BLaER1 (cell line): ENCODE results near the gene ROCK2.
A peak's percentile ranks its signal among the peaks of the same experiment; 100 is the strongest.

ENCODE experiments used
- H3K27ac ChIP-seq: shearing (Covaris generic); formaldehyde crosslinking; 2 replicates; pipeline ENCODE4 v1.8.1; 2022
- H3K27me3 ChIP-seq: shearing (Covaris generic); formaldehyde crosslinking; 2 replicates; pipeline ENCODE4 v1.8.1; 2022
- H3K36me3 ChIP-seq: shearing (Covaris generic); formaldehyde crosslinking; 2 replicates; pipeline ENCODE4 v1.8.1; 2022
- H3K4me1 ChIP-seq: shearing (Covaris generic); formaldehyde crosslinking; 2 replicates; pipeline ENCODE4 v1.8.1; 2022
- H3K4me2 ChIP-seq: shearing (Covaris generic); formaldehyde crosslinking; 2 replicates; pipeline ENCODE4 v1.8.1; 2022
- H3K4me3 ChIP-seq: shearing (Covaris generic); formaldehyde crosslinking; 2 replicates; pipeline ENCODE4 v1.8.1; 2022
- H3K9ac ChIP-seq: shearing (Covaris generic); formaldehyde crosslinking; 2 replicates; pipeline ENCODE4 v1.8.1; 2022
- H3K9me3 ChIP-seq: shearing (Covaris generic); formaldehyde crosslinking; 2 replicates; pipeline ENCODE4 v1.8.1; 2022
- H4K20me1 ChIP-seq: shearing (Covaris generic); formaldehyde crosslinking; 2 replicates; pipeline ENCODE4 v1.8.1; 2022
- Cebpa-rat ChIP-seq: shearing (Covaris generic); IDR thresholded peaks from 2 replicates; pipeline ENCODE4 v1.8.1; 2022

The ROCK2 gene

GRCh38 chr2:11344342-11344955 lies at the start of gene ROCK2:
Gene ROCK2, minus strand, starts transcription at chr2:11344636. Its CDS starts 500 bp downstream, at chr2:11344136.
- H3K9ac ChIP-seq, result peak within 1 kb of the TSS; percentile 96
- H3K4me2 ChIP-seq, result peak within 1 kb of the TSS; percentile 93
- TF ChIP-seq Cebpa-rat, result no peak
- no peaks in the 10 kb centered on the region for H3K27me3 ChIP-seq
- peaks cover 45% of the 10 kb centered on the region for H4K20me1 ChIP-seq
- no peaks in the 10 kb centered on the region for H3K36me3 ChIP-seq
- peaks cover 36% of the 10 kb centered on the region for H3K4me1 ChIP-seq
- peak within 1 kb of the TSS; percentile 96 for H3K27ac ChIP-seq
- H3K4me3 ChIP-seq, result peak within 1 kb of the TSS; percentile 88
- H3K9me3 ChIP-seq, result no peaks in the 10 kb centered on the region

GRCh38 chr2:11393711-11394236 lies 49.3 kb upstream of the ROCK2 start:
- Histone ChIP-seq H3K27me3 (no peaks in the 10 kb centered on the region), H3K4me3 (no peak overlapping the region), H3K4me2 (no peak overlapping the region), H3K9me3 (no peaks in the 10 kb centered on the region), H3K27ac (no peak overlapping the region), H3K36me3 (no peaks in the 10 kb centered on the region), H4K20me1 (no peaks in the 10 kb centered on the region), H3K4me1 (0 out of 2 replicates have a peak, but pooled peaks cover 5% of the 10 kb centered on the region), H3K9ac (no peak overlapping the region)
- no peak for TF ChIP-seq Cebpa-rat

GRCh38 chr2:11391942-11392266 lies 47.5 kb upstream of the ROCK2 start:
- H3K4me2 ChIP-seq, result 0 out of 2 replicates have a peak overlapping the region, but pooled peaks have one; percentile 6
- no peak overlapping the region for H3K27ac ChIP-seq
- no peak overlapping the region for H3K9ac ChIP-seq
- H3K27me3 ChIP-seq, result no peaks in the 10 kb centered on the region
- no peak for TF ChIP-seq Cebpa-rat
- H3K9me3 ChIP-seq, result no peaks in the 10 kb centered on the region
- no peaks in the 10 kb centered on the region for H4K20me1 ChIP-seq
- H3K4me1 ChIP-seq, result peaks cover 12% of the 10 kb centered on the region; the same call in 1 of the 2 replicates
- H3K4me3 ChIP-seq, result no peak overlapping the region
- no peaks in the 10 kb centered on the region for H3K36me3 ChIP-seq

- Histone ChIP-seq H3K4me2 (no peak overlapping the region), H3K4me1 (peaks cover 12% of the 10 kb centered on the region; the same call in 1 of the 2 replicates), H3K9ac (no peak overlapping the region), H3K27ac (no peak overlapping the region), H4K20me1 (no peaks in the 10 kb centered on the region), H3K9me3 (no peaks in the 10 kb centered on the region), H3K4me3 (no peak overlapping the region), H3K27me3 (no peaks in the 10 kb centered on the region), H3K36me3 (no peaks in the 10 kb centered on the region)
- TF ChIP-seq Cebpa-rat, result no peak
Observed at GRCh38 chr2:11390399-11390658, 45.9 kb upstream of the ROCK2 start.

- Histone ChIP-seq H3K36me3 (no peaks in the 10 kb centered on the region), H3K4me3 (no peak overlapping the region), H3K27me3 (no peaks in the 10 kb centered on the region), H3K4me1 (peaks cover 12% of the 10 kb centered on the region; the same call in 1 of the 2 replicates), H3K27ac (no peak overlapping the region), H3K9ac (no peak overlapping the region), H4K20me1 (no peaks in the 10 kb centered on the region), H3K4me2 (no peak overlapping the region), H3K9me3 (no peaks in the 10 kb centered on the region)
- TF ChIP-seq Cebpa-rat, result no peak
Observed at GRCh38 chr2:11389551-11390398, 45.3 kb upstream of the ROCK2 start.

- Histone ChIP-seq H3K9me3 (no peaks in the 10 kb centered on the region), H3K4me3 (no peak overlapping the region), H3K27ac (no peak overlapping the region), H4K20me1 (no peaks in the 10 kb centered on the region), H3K36me3 (no peaks in the 10 kb centered on the region), H3K4me1 (peaks cover 12% of the 10 kb centered on the region; the same call in 1 of the 2 replicates), H3K4me2 (no peak overlapping the region), H3K9ac (no peak overlapping the region), H3K27me3 (no peaks in the 10 kb centered on the region)
- TF ChIP-seq Cebpa-rat, result no peak
Observed at GRCh38 chr2:11389052-11389420, 44.6 kb upstream of the ROCK2 start.

- Histone ChIP-seq H3K4me3 (no peak overlapping the region), H3K36me3 (no peaks in the 10 kb centered on the region), H3K9me3 (no peaks in the 10 kb centered on the region), H3K27ac (no peak overlapping the region), H3K4me1 (peaks cover 12% of the 10 kb centered on the region; the same call in 1 of the 2 replicates), H3K9ac (no peak overlapping the region), H4K20me1 (no peaks in the 10 kb centered on the region), H3K27me3 (no peaks in the 10 kb centered on the region), H3K4me2 (peak overlapping the region; percentile 19; the same call in 1 of the 2 replicates)
- no peak for TF ChIP-seq Cebpa-rat
Observed at GRCh38 chr2:11388262-11389051, 44.0 kb upstream of the ROCK2 start.

- Histone ChIP-seq H3K9ac (no peak overlapping the region), H3K4me1 (peaks cover 12% of the 10 kb centered on the region; the same call in 1 of the 2 replicates), H3K36me3 (no peaks in the 10 kb centered on the region), H3K27me3 (no peaks in the 10 kb centered on the region), H3K27ac (no peak overlapping the region), H3K4me2 (peak overlapping the region; percentile 19; the same call in 1 of the 2 replicates), H4K20me1 (no peaks in the 10 kb centered on the region), H3K9me3 (no peaks in the 10 kb centered on the region), H3K4me3 (no peak overlapping the region)
- TF ChIP-seq Cebpa-rat, result no peak
Observed at GRCh38 chr2:11387843-11388242, 43.4 kb upstream of the ROCK2 start.

GRCh38 chr2:11387100-11387390 lies 42.6 kb upstream of the ROCK2 start:
- H3K27ac ChIP-seq, result no peak overlapping the region
- no peak overlapping the region for H3K9ac ChIP-seq
- H3K9me3 ChIP-seq, result no peaks in the 10 kb centered on the region
- H3K36me3 ChIP-seq, result no peaks in the 10 kb centered on the region
- no peaks in the 10 kb centered on the region for H4K20me1 ChIP-seq
- no peak overlapping the region for H3K4me3 ChIP-seq
- TF ChIP-seq Cebpa-rat, result no peak
- H3K27me3 ChIP-seq, result no peaks in the 10 kb centered on the region
- H3K4me1 ChIP-seq, result peaks cover 12% of the 10 kb centered on the region; the same call in 1 of the 2 replicates
- H3K4me2 ChIP-seq, result no peak overlapping the region

- H3K9me3 ChIP-seq, result no peaks in the 10 kb centered on the region
- H3K9ac ChIP-seq, result no peak overlapping the region
- peaks cover 12% of the 10 kb centered on the region for H3K4me1 ChIP-seq
- TF ChIP-seq Cebpa-rat, result no peak
- H4K20me1 ChIP-seq, result no peaks in the 10 kb centered on the region
- no peaks in the 10 kb centered on the region for H3K27me3 ChIP-seq
- no peak overlapping the region for H3K4me3 ChIP-seq
- no peaks in the 10 kb centered on the region for H3K36me3 ChIP-seq
- H3K4me2 ChIP-seq, result no peak overlapping the region
- H3K27ac ChIP-seq, result no peak overlapping the region
Observed at GRCh38 chr2:11385847-11386246, 41.4 kb upstream of the ROCK2 start.
